HG03045 (cell line): Measurements from ENCODE around the gene AKR1C2.
"Not testable (repeated sequence)": the region's sequence is repeated elsewhere in the genome, so short reads cannot be mapped to it uniquely, and the experiment has no call there.

Source experiments
- ATAC-seq: cut with Tn5 transposase; IDR thresholded peaks from one replicate; pipeline ENCODE4 v1.9.1; 2021; ENCODE audit warnings: mild to moderate bottlenecking, moderate library complexity; ENCODE audit not compliant: unreplicated experiment

The AKR1C2 gene

DNA sequence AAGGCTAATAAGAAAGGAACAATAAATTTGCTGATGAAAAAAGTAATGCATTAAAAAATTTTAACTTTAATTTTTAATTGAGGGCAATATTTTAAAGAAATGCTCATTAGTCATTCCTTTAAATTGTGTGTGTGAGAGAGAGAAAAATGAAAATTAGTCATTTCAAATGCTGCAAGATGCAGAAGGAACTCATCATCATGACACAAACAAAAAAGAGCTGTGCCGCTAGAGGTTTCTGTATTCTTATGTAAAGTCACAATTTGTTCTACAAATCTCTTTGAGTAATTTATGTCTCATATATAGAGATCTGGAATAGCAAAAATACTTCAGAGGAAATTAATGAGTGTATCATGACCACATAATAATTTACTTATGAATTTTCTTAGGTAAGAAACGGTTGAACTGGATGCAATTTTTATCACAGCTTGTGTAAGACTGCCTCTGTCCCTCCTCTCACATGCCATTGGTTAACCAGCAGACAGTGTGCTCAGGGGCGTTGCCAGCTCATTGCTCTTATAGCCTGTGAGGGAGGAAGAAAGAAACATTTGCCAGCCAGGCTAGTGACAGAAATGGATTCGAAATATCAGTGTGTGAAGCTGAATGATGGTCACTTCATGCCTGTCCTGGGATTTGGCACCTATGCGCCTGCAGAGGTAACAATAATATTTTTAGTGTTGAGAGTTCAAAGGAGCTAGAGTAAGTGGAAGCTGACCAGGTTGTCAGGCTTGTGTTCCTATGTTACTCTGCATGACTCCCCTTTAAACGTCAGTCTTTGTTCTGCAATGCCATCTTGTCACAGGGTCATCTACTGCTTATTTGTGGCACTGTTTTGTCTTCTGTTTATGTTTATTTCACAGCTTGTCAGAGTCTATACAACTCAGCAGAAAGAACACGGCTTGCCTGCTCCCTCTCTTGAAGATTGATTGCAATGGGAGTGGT, 40.5 kb downstream of the AKR1C2 start, which contains the start of gene AKR1C1:
TSS of gene AKR1C1 (plus strand) at position 540 of the 939 bp plus-strand sequence. CDS start at position 570, 30 bp downstream.
- ATAC-seq, result not testable (repeated sequence)

GRCh38 chr10:4962308-4962707, 41.3 kb downstream of the AKR1C2 start:
- ATAC-seq, result not testable (repeated sequence)

- not testable (repeated sequence) for ATAC-seq
Measured at GRCh38 chr10:4961558-4961957, 42.1 kb downstream of the AKR1C2 start.

DNA sequence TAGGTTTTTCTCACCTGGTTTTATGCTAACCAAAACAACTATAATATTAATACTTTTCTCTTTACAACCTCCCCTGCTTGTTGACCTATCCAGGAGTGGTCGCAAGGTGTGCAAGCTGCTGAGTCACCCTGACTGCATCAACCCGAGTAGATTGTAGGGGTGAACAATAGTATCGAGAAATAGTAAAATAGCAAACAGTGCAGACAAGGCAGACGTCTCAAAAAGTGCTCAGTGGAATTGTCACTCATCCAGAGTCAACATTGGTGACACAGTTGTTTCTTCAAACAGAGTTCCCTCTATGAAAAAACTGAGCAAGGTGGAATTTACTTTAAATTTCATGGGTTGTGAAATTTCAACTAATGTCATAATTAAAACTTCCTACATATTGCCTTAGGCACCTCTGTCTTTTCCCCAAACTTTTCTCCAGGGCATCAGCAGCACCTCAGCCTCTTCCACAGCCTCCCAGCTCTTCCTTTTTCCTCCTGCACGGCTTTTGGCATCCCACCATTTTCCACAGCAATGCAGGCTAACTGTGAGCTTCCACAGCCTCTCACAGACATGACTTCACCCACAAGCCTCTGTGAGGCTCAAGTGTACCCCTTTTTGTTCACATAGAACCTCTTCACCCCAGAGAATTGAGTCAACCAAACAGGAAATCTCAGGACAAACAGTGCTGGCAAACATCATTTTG, 46.6 kb downstream of the AKR1C2 start:
- ATAC-seq, result not testable (repeated sequence)

- not testable (repeated sequence) for ATAC-seq
Measured at GRCh38 chr10:4956088-4956487, 47.6 kb downstream of the AKR1C2 start.

DNA sequence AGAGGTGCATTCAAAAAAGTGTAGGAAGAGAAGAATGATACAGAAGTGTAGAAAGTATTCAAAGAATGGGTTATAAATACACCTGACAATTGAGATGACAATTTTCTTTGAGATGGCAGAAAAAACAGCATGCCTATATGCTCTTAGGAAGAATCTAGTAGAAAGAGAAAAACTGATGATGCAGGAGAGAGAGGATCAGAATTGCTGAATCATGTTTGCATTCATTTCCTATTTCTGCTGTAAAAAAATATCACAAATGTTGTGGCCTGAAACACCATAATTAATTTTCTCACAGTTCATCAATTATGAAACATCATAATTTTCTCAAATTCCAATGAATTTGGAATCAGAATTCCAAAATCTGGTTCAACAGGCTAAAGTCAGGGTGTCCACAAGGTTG, 50.3 kb downstream of the AKR1C2 start:
- no peak for ATAC-seq

DNA sequence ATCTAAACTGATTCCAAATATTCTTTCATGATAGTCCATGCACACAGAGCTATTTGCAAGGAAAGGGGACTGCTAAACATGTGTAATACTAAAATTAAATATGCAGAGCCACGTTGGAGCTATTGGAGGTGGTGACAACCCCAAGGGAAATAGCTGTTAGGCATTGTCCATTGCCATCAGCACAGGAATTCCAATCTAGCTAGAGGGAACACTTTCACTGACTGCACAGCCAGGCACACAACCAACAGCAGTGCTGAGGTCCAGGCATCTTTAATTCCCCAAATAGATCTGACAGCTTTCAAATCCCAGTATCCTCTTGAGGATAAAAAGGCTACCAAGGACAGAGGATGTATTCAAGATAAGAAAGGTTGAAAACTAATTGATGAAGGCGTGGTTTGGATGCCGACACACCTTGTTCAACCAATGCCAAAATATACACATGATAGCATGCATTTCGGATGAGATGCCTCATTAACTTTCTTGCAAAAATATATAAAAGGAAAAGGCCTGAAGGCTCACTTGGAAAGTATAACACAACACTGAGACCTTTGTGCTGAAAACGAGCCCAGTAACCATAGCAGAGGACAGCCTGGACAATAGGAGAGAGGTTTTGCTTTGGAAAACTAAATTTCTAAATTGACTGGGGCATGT, 52.0 kb downstream of the AKR1C2 start:
- ATAC-seq, result not testable (repeated sequence)

GRCh38 chr10:4947635-4948596, 55.7 kb downstream of the AKR1C2 start:
- ATAC-seq, result no peak

GRCh38 chr10:4947039-4947634, 56.5 kb downstream of the AKR1C2 start:
- no peak for ATAC-seq

DNA sequence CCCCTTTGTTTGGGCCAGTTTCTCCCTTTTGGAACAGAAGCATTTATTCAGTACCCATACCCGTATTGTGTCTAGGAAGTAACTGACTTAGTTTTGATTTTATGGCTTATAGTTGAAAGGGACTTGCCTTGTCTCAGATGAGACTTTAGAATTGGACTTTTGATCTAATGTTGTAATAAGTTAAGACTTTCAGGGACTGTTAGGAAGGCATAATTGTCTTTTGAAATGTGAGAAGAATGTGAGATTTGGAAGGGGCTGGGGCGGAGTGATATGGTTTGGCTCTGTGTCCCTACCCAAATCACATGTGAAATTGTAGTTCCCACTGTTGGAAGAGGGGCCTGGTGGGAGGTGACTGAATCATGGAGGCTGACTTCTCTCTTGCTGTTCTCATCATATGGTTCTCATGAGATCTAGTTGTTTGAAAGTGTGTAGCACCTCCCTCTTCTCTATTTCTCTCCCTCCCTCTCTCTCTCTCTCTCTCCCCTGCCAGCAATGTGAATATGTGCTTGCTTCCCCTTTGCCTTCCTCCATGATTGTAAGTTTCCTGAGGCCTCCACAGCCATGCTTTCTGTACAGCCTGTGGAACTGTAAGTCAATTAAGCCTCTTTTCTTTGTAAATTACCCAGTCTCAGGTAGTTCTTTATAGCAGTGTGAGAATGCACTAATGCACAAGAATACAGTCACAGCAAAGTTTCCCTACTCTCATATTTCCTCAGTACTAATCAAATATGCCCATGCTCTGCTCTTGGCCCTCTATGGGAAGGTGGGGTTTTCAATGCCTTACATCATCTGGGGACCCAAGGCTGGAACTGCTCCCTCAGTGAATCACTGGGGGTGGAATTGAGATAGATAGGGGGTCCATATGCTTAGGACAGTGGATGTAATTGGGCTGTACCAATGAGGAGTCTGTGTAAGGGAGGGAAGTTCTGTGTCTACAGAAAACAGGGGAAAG, 57.6 kb downstream of the AKR1C2 start:
- no peak for ATAC-seq

DNA sequence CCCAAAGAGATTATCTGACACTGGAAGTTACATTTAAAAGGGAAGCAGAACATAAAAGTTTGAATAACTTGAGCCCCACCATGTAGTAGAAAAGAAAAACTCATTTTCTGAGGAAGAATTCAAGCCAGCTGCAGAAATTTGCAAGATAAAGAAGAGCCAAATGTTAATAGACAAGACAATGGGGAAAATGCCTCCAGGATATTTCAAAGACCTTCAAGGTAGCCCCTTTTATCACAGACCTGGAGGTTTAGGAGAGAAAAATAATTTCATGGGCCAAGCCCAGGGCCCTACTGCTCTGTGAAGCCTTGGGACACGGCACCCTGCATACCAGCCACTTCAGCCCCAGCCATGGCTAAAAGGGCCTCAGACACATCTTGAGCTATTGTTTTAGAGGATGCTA, 58.8 kb downstream of the AKR1C2 start:
- ATAC-seq, result no peak

DNA sequence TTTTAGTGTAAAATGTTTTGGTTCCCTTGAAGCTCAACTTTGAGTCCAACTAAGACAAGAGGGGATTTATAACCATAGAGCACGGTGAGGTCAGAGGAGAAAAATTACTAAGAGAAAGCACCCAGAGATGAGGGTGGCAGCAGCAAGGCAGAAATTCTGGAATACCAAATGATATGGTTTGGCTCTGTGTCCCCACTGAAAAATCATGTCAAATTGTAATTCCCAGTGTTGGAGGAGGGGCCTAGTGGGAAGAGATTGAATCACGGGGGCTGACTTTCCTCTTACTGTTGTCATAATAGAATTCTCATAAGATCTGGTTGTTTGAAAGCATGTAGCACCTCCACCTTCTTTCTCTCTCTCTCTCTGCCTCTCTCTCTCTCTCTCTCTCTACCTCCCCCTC, 59.8 kb downstream of the AKR1C2 start:
- ATAC-seq, result no peak

GRCh38 chr10:4943416-4943815, 60.2 kb downstream of the AKR1C2 start:
- not testable (repeated sequence) for ATAC-seq

DNA sequence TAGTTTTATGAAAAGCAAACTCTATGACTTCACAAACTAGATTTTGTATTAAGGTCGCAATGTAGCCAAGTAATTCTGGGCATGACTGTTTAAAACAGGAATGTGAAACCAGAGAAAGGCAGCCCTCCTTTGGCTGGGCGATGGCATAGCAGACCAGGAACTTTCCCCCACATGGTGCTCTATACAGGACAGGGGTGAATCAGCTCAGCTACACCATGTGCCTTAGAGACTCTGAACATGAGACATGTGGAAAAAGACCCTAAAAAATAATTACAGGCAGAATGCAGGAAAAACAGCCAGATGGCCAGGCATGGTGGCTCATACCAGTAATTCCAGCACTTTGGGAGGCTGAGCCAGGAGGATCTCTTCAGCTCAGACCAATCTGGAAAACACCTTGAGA, 60.7 kb downstream of the AKR1C2 start:
- ATAC-seq, result not testable (repeated sequence)

GRCh38 chr10:4941540-4942330, 61.9 kb downstream of the AKR1C2 start:
- ATAC-seq, result no peak

- not testable (repeated sequence) for ATAC-seq
Measured at GRCh38 chr10:4940909-4941308, 62.7 kb downstream of the AKR1C2 start.

DNA sequence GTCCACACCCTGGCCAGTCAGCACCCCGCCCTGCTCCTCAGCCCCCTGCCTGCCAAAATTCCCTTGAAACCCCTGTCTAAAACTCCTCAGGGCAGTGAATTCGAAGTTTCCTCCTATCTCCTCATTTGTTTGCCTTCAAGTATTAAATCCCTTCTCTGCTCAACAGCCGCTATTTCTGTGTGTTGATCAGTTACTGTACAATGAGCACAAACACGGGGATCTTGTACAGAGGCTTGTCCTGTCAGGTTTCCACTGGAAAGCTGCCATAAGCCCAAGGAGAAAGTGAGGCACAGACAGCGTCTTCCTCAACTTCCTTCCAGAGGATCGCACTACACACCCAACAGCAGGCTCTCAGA, 63.6 kb downstream of the AKR1C2 start:
- not testable (repeated sequence) for ATAC-seq
